Activated T-helper 2 cell treated with anti-CD3 and anti-CD28 coated beads, Interferon-gamma antibody, Interleukin-2, Interleukin-4, amounts not matched to agents 10 μg/mL and 5 μg/mL and 100 μg/mL, durations not matched to agents 14 hours and 24 hours and 36 hours (primary cell): ENCODE data around the gene FIGNL2. TPM values are rescaled to one million over a fixed set of nuclear protein-coding genes. Genes with fewer than 3 reads are reported as not detected.

Experiments used
- DNase-seq: peaks from one replicate; pipeline ENCODE4 v3.0.0; 2021; ENCODE audit warnings: low spot score
- H3K27ac Mint-ChIP-seq: one replicate; pipeline ENCODE4 v1.8.0; 2021; ENCODE audit warnings: mixed read lengths
- H3K27me3 Mint-ChIP-seq: one replicate; pipeline ENCODE4 v1.8.0; 2021; ENCODE audit warnings: low read depth, mixed read lengths
- H3K36me3 Mint-ChIP-seq: one replicate; pipeline ENCODE4 v1.8.0; 2021; ENCODE audit warnings: low read depth, mixed read lengths
- H3K4me1 Mint-ChIP-seq: one replicate; pipeline ENCODE4 v1.8.0; 2021; ENCODE audit warnings: low read depth, mixed read lengths
- H3K4me3 Mint-ChIP-seq: one replicate; pipeline ENCODE4 v1.8.0; 2021; ENCODE audit warnings: low read depth, mild to moderate bottlenecking, moderate library complexity, mixed read lengths
- H3K9me3 Mint-ChIP-seq: one replicate; pipeline ENCODE4 v1.8.0; 2021; ENCODE audit warnings: mixed read lengths
- intact Hi-C: fragments of 100-400 bp; cut with micrococcal nuclease; formaldehyde crosslinking; loops from one replicate; pipeline ENCODE4 v1.15.1; 2023
- total RNA-seq: library from RNA; stranded (reverse); gene quantifications from 2 replicates; pipeline ENCODE4 v1.2.3, GENCODE V29; 2022

The FIGNL2 gene
- total RNA-seq, 1 donor from 2014 or later: 0.30 TPM

- no peaks in the 10 kb centered on the region for H3K9me3 Mint-ChIP-seq
- no peaks in the 10 kb centered on the region for H3K36me3 Mint-ChIP-seq
- intact Hi-C loops: no loop called here
- no peak overlapping the region for H3K27ac Mint-ChIP-seq
- no peak for DNase-seq
- H3K4me3 Mint-ChIP-seq: no peak overlapping the region
- no peaks in the 10 kb centered on the region for H3K4me1 Mint-ChIP-seq
- peaks cover 56% of the 10 kb centered on the region for H3K27me3 Mint-ChIP-seq
These were observed 15.7 kb upstream of the FIGNL2 start for GRCh38 chr12:51863933-51864832.

DNA sequence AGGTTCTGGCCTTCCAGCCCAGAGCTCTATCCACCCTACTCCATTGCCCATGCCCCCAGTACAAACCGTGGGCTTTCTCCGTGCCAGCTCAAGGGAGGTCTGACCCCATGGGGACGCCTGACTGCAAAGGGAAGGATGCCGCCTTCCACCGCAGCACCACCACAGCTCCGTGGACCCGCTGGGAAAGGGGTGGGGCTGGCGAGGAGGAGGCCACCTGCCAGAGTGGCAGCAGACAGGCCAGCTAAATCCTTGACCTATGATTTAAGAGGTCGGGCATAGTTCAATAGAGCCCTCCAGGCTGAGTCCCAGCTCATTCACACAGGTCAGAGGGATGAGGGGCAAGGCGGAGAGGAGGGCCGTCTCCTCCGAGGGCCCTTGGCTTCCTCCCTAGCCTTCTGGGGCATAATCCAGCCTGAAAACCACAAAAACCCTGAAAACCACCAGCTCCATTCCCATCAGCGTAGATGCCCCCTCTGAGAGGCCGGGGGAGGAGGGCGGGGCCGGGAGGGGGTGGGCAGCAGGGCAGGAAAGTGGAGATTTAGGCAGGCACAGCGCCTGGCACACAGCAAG, 14.9 kb upstream of the FIGNL2 start:
- intact Hi-C loops: no loop called here
- Mint-ChIP-seq H3K27me3 (peaks cover 51% of the 10 kb centered on the region), H3K4me3 (no peak overlapping the region), H3K36me3 (no peaks in the 10 kb centered on the region), H3K27ac (no peak overlapping the region), H3K4me1 (no peaks in the 10 kb centered on the region), H3K9me3 (no peaks in the 10 kb centered on the region)
- no peak for DNase-seq

DNA sequence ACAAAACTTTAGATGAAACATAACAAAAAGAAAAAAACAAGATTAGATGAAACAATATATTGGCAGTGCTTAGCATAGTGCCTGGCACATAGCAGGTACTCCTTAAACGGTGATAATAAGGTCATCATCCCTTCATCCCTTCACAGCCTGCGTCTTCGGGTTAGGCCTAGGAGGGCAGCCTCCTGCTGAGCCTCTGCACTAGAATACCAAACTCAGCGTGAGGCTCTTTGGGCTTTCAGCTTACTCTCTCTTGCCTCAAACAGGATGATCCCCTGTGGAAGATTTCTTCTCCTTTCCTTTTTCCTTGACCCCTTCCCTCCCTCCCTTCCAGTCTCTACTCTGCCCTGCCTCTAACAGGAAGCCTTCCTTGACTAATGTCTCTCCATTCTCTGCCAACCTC, 14.4 kb upstream of the FIGNL2 start:
- peaks cover 46% of the 10 kb centered on the region for H3K27me3 Mint-ChIP-seq

GRCh38 chr12:51860986-51861385, 12.5 kb upstream of the FIGNL2 start:
- Mint-ChIP-seq H3K4me3 (no peak overlapping the region), H3K36me3 (no peaks in the 10 kb centered on the region), H3K9me3 (no peaks in the 10 kb centered on the region), H3K27me3 (peaks cover 41% of the 10 kb centered on the region), H3K4me1 (no peaks in the 10 kb centered on the region), H3K27ac (no peak overlapping the region)
- DNase-seq: no peak
- intact Hi-C loops: no loop called here

More for the DNA sequence above, 14.4 kb upstream of the FIGNL2 start:
- H3K9me3 Mint-ChIP-seq: no peaks in the 10 kb centered on the region
- no peak for DNase-seq
- H3K36me3 Mint-ChIP-seq: no peaks in the 10 kb centered on the region
- H3K4me1 Mint-ChIP-seq: no peaks in the 10 kb centered on the region
- no peak overlapping the region for H3K27ac Mint-ChIP-seq
- H3K4me3 Mint-ChIP-seq: no peak overlapping the region
- intact Hi-C loops: no loop called here

GRCh38 chr12:51855586-51856428, 7.3 kb upstream of the FIGNL2 start:
- Mint-ChIP-seq H3K4me3 (no peak overlapping the region), H3K36me3 (no peaks in the 10 kb centered on the region), H3K27me3 (peaks cover 24% of the 10 kb centered on the region), H3K27ac (no peak overlapping the region), H3K4me1 (no peaks in the 10 kb centered on the region), H3K9me3 (no peaks in the 10 kb centered on the region)
- no peak for DNase-seq
- intact Hi-C loops: no loop called here

DNA sequence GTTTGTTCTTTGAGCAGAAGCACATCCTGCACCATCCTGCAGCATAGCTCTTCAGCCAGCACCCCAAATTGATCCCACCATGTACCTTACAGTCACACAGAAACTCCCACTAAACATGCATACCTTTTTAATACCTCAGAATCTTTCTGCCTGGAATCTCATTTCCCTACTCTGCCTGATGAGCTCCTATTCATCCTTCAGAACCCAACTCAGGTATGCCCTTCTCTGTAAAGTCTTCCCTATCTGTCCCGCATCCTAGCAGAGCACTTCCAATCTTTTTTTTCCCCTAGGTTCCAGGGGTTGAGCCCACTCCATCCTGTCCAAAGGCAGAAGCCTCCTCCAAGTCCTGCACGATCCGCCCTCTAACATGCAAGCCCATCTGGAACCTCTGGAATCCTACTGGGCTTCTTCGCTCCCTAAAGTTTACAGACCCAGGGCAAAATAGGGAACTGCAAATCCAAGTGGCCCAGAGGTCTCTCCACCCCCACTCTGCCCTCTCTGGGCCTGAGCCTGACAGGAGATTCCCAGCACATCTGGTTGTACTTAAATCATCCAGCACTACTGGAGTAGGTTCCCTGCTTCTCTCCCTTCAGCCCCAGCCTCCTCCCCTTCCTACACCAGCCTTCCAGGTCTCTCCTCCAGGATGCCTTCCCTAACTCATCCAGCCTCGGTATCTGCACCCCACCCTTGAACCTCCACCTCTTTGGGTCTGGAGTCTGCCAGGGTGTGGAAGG, 4.1 kb upstream of the FIGNL2 start:
- intact Hi-C loops: no loop called here
- H3K4me1 Mint-ChIP-seq: no peaks in the 10 kb centered on the region
- peaks cover 39% of the 10 kb centered on the region for H3K27me3 Mint-ChIP-seq
- H3K9me3 Mint-ChIP-seq: no peaks in the 10 kb centered on the region
- no peaks in the 10 kb centered on the region for H3K36me3 Mint-ChIP-seq
- H3K4me3 Mint-ChIP-seq: no peak overlapping the region
- DNase-seq: no peak
- no peak overlapping the region for H3K27ac Mint-ChIP-seq

- H3K27me3 Mint-ChIP-seq: peaks cover 40% of the 10 kb centered on the region
- no peak for DNase-seq
- no peaks in the 10 kb centered on the region for H3K36me3 Mint-ChIP-seq
- no peak overlapping the region for H3K4me3 Mint-ChIP-seq
- peaks cover 2% of the 10 kb centered on the region for H3K4me1 Mint-ChIP-seq
- no peaks in the 10 kb centered on the region for H3K9me3 Mint-ChIP-seq
- intact Hi-C loops: no loop called here
- no peak overlapping the region for H3K27ac Mint-ChIP-seq
These were observed 3.1 kb upstream of the FIGNL2 start for GRCh38 chr12:51851413-51852124.

GRCh38 chr12:51850965-51851299, 2.4 kb upstream of the FIGNL2 start:
- Mint-ChIP-seq H3K27me3 (peaks cover 45% of the 10 kb centered on the region), H3K27ac (no peak overlapping the region), H3K36me3 (no peaks in the 10 kb centered on the region), H3K4me1 (peaks cover 2% of the 10 kb centered on the region), H3K4me3 (no peak overlapping the region), H3K9me3 (no peaks in the 10 kb centered on the region)
- intact Hi-C loops: no loop called here
- no peak for DNase-seq

- Mint-ChIP-seq H3K9me3 (no peaks in the 10 kb centered on the region), H3K27me3 (peaks cover 50% of the 10 kb centered on the region), H3K4me3 (no peak overlapping the region), H3K4me1 (peaks cover 2% of the 10 kb centered on the region), H3K36me3 (no peaks in the 10 kb centered on the region), H3K27ac (no peak overlapping the region)
- intact Hi-C loops: no loop called here
- no peak for DNase-seq
These were observed 1.8 kb upstream of the FIGNL2 start for GRCh38 chr12:51850081-51850964.

- Mint-ChIP-seq H3K4me1 (peaks cover 2% of the 10 kb centered on the region), H3K9me3 (no peaks in the 10 kb centered on the region), H3K27ac (no peak overlapping the region), H3K4me3 (no peak overlapping the region), H3K27me3 (peaks cover 60% of the 10 kb centered on the region), H3K36me3 (no peaks in the 10 kb centered on the region)
- DNase-seq: no peak
- intact Hi-C loops: no loop called here
These were observed 570 bp upstream of the FIGNL2 start for GRCh38 chr12:51848841-51849735.
